Mucosa of stomach (tissue), 1 donor: ENCODE data around the gene ANO4.

Source experiments
- H3K27me3 ChIP-seq: one replicate; pipeline ENCODE4 v1.7.0; 2013; ENCODE audit warnings: mild to moderate bottlenecking, low read length; ENCODE audit not compliant: control insufficient read depth, insufficient read depth
- H3K36me3 ChIP-seq: one replicate; pipeline ENCODE4 v1.7.0; 2013; ENCODE audit warnings: low read length; ENCODE audit not compliant: control insufficient read depth, insufficient read depth
- H3K4me1 ChIP-seq: one replicate; pipeline ENCODE4 v1.7.0; 2013; ENCODE audit warnings: mild to moderate bottlenecking, low read length; ENCODE audit not compliant: control insufficient read depth, insufficient read depth
- H3K4me3 ChIP-seq: one replicate; pipeline ENCODE4 v1.7.0; 2013; ENCODE audit warnings: low read length
- H3K9ac ChIP-seq: one replicate; pipeline ENCODE4 v1.7.0; 2013; ENCODE audit warnings: mild to moderate bottlenecking, low read length, moderate library complexity
- H3K9me3 ChIP-seq: one replicate; pipeline ENCODE4 v1.7.0; 2013; ENCODE audit warnings: mild to moderate bottlenecking, low read length, moderate library complexity; ENCODE audit not compliant: control insufficient read depth
- donor health status: Pancreatic carcinoma.

The ANO4 gene

GRCh38 chr12:100959481-100959880 is 164.9 kb downstream of the ANO4 start:
- H3K4me3 ChIP-seq: no peak overlapping the region
- no peaks in the 10 kb centered on the region for H3K4me1 ChIP-seq
- no peaks in the 10 kb centered on the region for H3K27me3 ChIP-seq
- no peaks in the 10 kb centered on the region for H3K36me3 ChIP-seq
- H3K9ac ChIP-seq: no peak overlapping the region
- no peaks in the 10 kb centered on the region for H3K9me3 ChIP-seq

- Histone ChIP-seq H3K9ac (no peak overlapping the region), H3K27me3 (no peaks in the 10 kb centered on the region), H3K36me3 (no peaks in the 10 kb centered on the region), H3K9me3 (no peaks in the 10 kb centered on the region), H3K4me3 (no peak overlapping the region), H3K4me1 (no peaks in the 10 kb centered on the region)
Measured at GRCh38 chr12:100962086-100962712, 167.6 kb downstream of the ANO4 start.

GRCh38 chr12:100963381-100963780 is 168.8 kb downstream of the ANO4 start:
- H3K36me3 ChIP-seq: no peaks in the 10 kb centered on the region
- no peaks in the 10 kb centered on the region for H3K27me3 ChIP-seq
- H3K9me3 ChIP-seq: no peaks in the 10 kb centered on the region
- no peak overlapping the region for H3K9ac ChIP-seq
- H3K4me3 ChIP-seq: no peak overlapping the region
- no peaks in the 10 kb centered on the region for H3K4me1 ChIP-seq

GRCh38 chr12:100964028-100964427 is 169.5 kb downstream of the ANO4 start:
- Histone ChIP-seq H3K4me3 (no peak overlapping the region), H3K9me3 (no peaks in the 10 kb centered on the region), H3K9ac (no peak overlapping the region), H3K4me1 (no peaks in the 10 kb centered on the region), H3K27me3 (no peaks in the 10 kb centered on the region), H3K36me3 (no peaks in the 10 kb centered on the region)

GRCh38 chr12:100967189-100967588 is 172.6 kb downstream of the ANO4 start:
- no peaks in the 10 kb centered on the region for H3K36me3 ChIP-seq
- H3K4me1 ChIP-seq: no peaks in the 10 kb centered on the region
- no peak overlapping the region for H3K9ac ChIP-seq
- no peaks in the 10 kb centered on the region for H3K27me3 ChIP-seq
- H3K9me3 ChIP-seq: no peaks in the 10 kb centered on the region
- no peak overlapping the region for H3K4me3 ChIP-seq

- Histone ChIP-seq H3K4me1 (no peaks in the 10 kb centered on the region), H3K4me3 (no peak overlapping the region), H3K27me3 (no peaks in the 10 kb centered on the region), H3K9ac (no peak overlapping the region), H3K36me3 (no peaks in the 10 kb centered on the region), H3K9me3 (no peaks in the 10 kb centered on the region)
Measured at GRCh38 chr12:100970894-100971293, 176.3 kb downstream of the ANO4 start.

GRCh38 chr12:100972121-100972520 is 177.5 kb downstream of the ANO4 start:
- H3K9me3 ChIP-seq: no peaks in the 10 kb centered on the region
- H3K4me3 ChIP-seq: no peak overlapping the region
- no peak overlapping the region for H3K9ac ChIP-seq
- no peaks in the 10 kb centered on the region for H3K4me1 ChIP-seq
- H3K36me3 ChIP-seq: no peaks in the 10 kb centered on the region
- no peaks in the 10 kb centered on the region for H3K27me3 ChIP-seq

- H3K9ac ChIP-seq: no peak overlapping the region
- H3K36me3 ChIP-seq: no peaks in the 10 kb centered on the region
- H3K27me3 ChIP-seq: no peaks in the 10 kb centered on the region
- H3K4me1 ChIP-seq: no peaks in the 10 kb centered on the region
- H3K4me3 ChIP-seq: no peak overlapping the region
- H3K9me3 ChIP-seq: no peaks in the 10 kb centered on the region
Measured at GRCh38 chr12:100974341-100974740, 179.8 kb downstream of the ANO4 start.

GRCh38 chr12:100974747-100975146 is 180.2 kb downstream of the ANO4 start:
- Histone ChIP-seq H3K36me3 (no peaks in the 10 kb centered on the region), H3K4me1 (no peaks in the 10 kb centered on the region), H3K4me3 (no peak overlapping the region)

GRCh38 chr12:100976735-100977134 is 182.2 kb downstream of the ANO4 start:
- no peaks in the 10 kb centered on the region for H3K9me3 ChIP-seq
- no peak overlapping the region for H3K9ac ChIP-seq
- H3K4me1 ChIP-seq: no peaks in the 10 kb centered on the region
- no peak overlapping the region for H3K4me3 ChIP-seq
- no peaks in the 10 kb centered on the region for H3K27me3 ChIP-seq
- no peaks in the 10 kb centered on the region for H3K36me3 ChIP-seq

More at GRCh38 chr12:100974747-100975146, 180.2 kb downstream of the ANO4 start:
- H3K9me3 ChIP-seq: no peaks in the 10 kb centered on the region
- H3K9ac ChIP-seq: no peak overlapping the region
- no peaks in the 10 kb centered on the region for H3K27me3 ChIP-seq

- H3K4me1 ChIP-seq: no peaks in the 10 kb centered on the region
- no peaks in the 10 kb centered on the region for H3K36me3 ChIP-seq
- no peaks in the 10 kb centered on the region for H3K9me3 ChIP-seq
- no peaks in the 10 kb centered on the region for H3K27me3 ChIP-seq
- no peak overlapping the region for H3K9ac ChIP-seq
- H3K4me3 ChIP-seq: no peak overlapping the region
Measured at GRCh38 chr12:100980856-100981255, 186.3 kb downstream of the ANO4 start.

GRCh38 chr12:100982511-100983183 is 188.1 kb downstream of the ANO4 start:
- Histone ChIP-seq H3K9ac (no peak overlapping the region), H3K27me3 (no peaks in the 10 kb centered on the region), H3K4me3 (no peak overlapping the region), H3K36me3 (no peaks in the 10 kb centered on the region), H3K9me3 (no peaks in the 10 kb centered on the region), H3K4me1 (no peaks in the 10 kb centered on the region)
